HG02623 (cell line): Measurements from ENCODE around the gene GATA2.

Source experiments
- ATAC-seq: cut with Tn5 transposase; IDR thresholded peaks from one replicate; pipeline ENCODE4 v1.9.1; 2021; ENCODE audit warnings: moderate library complexity; ENCODE audit not compliant: unreplicated experiment

The GATA2 gene

GRCh38 chr3:128502712-128503111 is 9.7 kb upstream of the GATA2 start:
- no peak for ATAC-seq

DNA sequence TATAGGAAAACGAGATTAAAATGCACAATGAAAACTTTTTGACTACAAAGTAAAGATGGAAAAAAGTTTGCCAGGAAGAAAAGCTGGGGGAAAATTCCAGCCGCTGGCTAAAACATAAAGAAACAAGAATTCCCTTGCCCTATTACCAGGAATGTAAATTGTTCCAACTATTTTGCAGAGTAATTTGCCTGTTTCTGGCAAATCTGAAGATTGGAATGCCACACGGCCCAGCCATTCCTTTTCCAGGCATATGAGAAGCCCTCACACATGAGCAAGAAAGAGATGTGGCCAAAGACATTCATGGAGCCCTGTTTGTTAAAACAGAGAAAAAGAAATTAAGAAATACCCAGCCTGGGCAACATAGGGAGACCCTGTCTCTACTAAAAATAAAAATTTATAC is 8.4 kb upstream of the GATA2 start:
- ATAC-seq, result no peak

- no peak for ATAC-seq
These were observed 7.6 kb upstream of the GATA2 start for GRCh38 chr3:128500556-128500955.

DNA sequence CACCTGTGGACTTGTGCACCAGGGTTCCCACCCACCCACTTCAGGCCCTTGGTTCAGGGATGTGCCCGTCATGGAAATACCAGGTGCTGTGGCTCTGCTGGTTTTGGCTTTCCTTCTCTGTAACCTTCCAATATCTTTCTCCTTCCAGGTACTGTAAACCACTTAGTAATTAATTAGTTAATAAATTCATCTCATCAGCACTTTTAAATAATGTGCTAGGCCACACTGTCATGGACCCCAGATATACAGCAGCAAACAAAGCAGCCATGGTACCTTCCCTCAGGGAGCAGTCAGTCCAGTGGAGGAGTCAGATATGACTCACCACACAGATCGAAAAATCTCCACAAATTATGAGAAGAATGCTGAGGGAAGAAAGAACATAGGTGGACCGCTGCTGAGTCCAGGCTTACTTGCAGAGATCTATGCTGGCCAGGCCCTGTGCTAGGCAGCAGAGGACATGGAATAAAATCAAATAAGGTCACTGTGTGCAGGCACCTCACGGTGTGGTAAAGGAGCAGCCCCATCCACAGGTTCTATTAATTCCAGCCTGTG is 6.8 kb upstream of the GATA2 start:
- ATAC-seq, result no peak

GRCh38 chr3:128498901-128499530 is 6.0 kb upstream of the GATA2 start:
- ATAC-seq, result no peak

- ATAC-seq, result no peak
These were observed 5.2 kb upstream of the GATA2 start for GRCh38 chr3:128498127-128498626.

DNA sequence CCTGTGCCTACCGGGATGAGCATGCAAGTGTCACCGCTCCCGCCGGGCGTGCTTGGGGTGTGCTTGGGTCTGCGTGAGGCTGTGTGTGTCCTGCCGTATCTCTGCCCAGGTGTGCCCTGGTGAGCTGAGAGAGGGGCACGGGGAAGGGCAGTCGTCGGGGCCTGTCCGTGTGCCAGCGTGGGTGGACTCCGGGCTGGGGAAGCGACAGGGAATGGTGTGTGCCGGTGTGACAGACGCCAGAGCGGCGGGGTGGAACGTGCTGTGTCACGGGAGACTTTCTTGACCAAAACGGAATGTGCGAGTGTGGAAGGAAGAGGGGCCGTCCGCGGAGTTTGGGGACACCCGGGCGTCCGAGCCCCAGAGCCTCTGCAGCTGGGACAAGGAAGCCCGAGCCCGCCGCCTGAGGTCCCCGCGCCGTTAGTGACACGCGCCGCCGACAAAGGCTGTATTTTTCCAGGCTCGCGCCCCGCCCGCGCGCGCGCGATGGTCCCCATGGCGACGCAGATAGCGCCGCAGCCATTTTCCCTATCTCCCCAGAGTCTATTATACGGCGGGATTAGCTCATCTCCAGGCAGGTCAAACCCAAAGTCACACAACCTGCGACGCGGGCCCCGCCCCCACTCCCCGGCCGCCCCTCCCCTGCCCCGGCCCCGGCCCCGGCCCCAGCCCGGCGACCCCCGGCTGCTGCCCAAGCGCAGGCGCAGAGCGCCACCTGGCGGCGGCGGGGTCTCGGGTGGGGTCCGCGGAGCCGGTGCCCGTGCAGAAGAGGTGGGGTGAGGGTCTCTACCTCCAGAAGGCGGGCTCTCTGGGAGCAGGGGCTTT is 4.5 kb upstream of the GATA2 start:
- ATAC-seq, result no peak

GRCh38 chr3:128496602-128497304 is 3.8 kb upstream of the GATA2 start:
- ATAC-seq, result no peak

GRCh38 chr3:128496019-128496601 is 3.1 kb upstream of the GATA2 start:
- no peak for ATAC-seq

DNA sequence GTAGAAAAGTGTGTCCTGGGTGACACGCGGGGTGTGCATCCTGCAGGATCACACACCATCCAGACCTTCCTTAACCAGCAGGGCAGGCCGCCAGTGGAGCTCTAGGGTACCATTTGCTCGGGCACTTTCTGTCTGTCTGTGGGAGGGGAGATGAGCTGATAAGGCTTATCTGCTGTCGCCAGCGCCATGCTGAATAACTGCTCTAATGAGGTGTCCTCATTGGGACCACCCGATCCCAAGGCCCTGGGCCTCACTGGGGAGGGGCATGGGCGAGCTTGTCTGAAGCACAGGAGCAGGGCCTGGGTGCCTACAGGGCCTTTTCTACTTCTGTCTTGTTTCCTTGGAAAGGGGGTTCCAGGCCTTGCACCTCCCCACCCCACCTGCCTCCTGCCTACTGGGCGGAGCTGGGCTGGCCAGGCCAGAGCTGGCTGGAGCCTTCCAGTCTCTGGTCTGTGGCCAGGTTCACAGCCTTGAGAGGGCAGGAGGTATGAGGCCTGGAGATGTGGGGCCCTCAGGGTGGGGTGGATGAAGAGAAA is 2.5 kb upstream of the GATA2 start:
- ATAC-seq, result no peak

- no peak for ATAC-seq
These were observed 1.3 kb upstream of the GATA2 start for GRCh38 chr3:128494367-128494650.

GRCh38 chr3:128493570-128494366 is 767 bp upstream of the GATA2 start:
- no peak for ATAC-seq

GRCh38 chr3:128491941-128492670 is 895 bp downstream of the GATA2 start:
- no peak for ATAC-seq

GRCh38 chr3:128491691-128491940 is 1.4 kb downstream of the GATA2 start:
- ATAC-seq, result no peak

DNA sequence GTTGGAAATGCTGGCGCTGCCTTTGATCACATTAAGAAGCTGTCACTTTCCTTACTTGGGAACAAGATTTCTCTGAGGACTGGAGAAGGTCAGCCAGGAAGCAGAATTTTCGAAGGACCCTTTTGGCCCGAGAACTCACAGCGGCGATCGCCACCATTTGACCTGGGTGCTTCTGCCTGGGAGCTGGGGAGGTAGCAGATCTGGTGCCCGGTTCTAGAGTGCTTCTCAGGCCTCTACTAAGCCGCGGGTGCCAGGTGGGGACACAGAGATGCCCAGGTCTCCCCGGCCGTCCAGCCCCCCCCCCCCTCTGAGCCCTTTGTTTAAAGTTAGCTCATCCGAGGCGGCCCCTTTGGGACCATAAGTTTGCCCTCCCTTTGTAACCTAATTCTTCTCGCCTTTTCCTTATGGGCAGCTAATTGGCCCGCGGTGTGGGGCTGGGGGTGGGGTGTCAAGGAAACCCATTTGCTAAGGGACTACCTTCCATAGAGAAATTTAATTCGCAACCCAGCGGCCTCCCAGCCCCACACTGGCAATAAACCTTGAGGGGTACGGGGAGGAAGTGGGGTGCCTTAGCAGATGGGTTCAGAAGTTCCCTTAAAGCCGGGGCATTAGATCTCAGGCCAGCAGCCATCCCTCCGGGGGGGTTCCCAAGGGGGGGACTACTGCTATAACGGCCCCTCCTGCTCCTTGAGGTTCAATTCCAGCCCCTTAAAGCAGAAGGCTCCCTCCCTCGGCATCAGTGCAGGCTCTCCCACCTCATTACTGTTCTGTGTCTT is 1.9 kb downstream of the GATA2 start:
- no peak for ATAC-seq

GRCh38 chr3:128490650-128490914 is 2.4 kb downstream of the GATA2 start:
- no peak for ATAC-seq

DNA sequence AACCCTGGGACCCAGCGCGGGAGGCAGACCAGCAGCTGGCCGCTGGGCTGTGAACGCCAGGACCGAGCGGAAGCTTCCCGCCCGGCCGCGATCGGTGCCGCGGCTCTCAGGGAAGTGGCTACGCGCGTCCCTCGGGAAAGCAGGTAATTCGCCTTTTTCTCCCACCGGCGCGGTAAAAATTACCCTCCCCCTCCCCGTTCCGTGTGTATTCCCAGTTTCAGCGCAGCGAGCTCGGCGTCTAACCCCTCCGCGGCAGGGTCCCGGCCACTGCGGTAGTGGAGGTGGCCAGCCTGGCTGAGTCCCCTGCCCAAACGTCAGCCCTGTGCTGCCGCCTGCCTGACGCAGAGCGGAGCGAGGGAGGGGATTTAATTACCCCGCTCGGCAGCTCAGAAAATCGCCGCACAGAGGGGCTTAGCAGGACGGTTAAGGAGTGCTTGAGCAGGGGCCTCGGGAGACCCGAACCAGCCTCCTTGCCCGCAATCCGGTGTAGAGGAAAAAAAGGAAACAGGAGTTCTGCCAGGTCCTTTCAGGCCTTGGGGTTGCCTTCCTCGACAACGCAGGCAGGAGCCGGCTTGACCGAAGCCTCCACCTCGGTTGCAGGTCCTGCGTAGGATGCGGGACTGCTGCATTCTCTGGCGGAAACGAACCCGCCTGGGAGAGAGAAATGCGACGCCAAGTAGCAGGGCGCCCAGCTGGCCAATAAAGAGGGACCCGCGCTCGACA is 2.9 kb downstream of the GATA2 start:
- ATAC-seq, result no peak

DNA sequence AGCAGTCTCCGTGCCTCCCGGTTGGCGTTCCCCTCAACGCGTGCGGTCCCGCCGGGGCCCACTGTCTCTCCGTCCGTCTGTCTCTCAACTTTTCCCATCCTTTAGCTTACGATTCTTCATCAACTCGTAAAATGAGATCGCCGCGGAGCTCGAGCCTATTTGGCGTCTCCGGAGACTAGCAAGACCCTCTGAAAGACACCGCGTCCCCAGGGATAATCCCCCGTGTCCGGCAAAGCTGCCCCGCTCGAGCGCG is 3.4 kb downstream of the GATA2 start:
- no peak for ATAC-seq
